MM.1S (cell line): ENCODE results near the gene FOXP2.

Source experiments
- CTCF ChIP-seq: fragments of 300-600 bp; sonication (generic); IDR thresholded peaks from 2 replicates; pipeline ENCODE4 v1.5.1; 2016; ENCODE audit warnings: antibody characterized with exemption, low read length, mixed read lengths
- EZH2 ChIP-seq: fragments of 300-600 bp; sonication (generic); optimal IDR thresholded peaks from 2 replicates; pipeline ENCODE3; 2017; ENCODE audit warnings: low read depth, mild to moderate bottlenecking, antibody characterized with exemption, low read length, mixed read lengths
- EZH2phosphoT487 ChIP-seq: fragments of 300-600 bp; sonication (generic); IDR thresholded peaks from 2 replicates; pipeline ENCODE4 v1.6.1; 2018; ENCODE audit warnings: antibody characterized with exemption, low read length

- TF ChIP-seq CTCF (no peak), EZH2 (no peak), EZH2phosphoT487 (no peak)
These were observed 205.6 kb downstream of the FOXP2 start for GRCh38 chr7:114620208-114620607.
